ENCODE data around the gene HOXA13.

DNA sequence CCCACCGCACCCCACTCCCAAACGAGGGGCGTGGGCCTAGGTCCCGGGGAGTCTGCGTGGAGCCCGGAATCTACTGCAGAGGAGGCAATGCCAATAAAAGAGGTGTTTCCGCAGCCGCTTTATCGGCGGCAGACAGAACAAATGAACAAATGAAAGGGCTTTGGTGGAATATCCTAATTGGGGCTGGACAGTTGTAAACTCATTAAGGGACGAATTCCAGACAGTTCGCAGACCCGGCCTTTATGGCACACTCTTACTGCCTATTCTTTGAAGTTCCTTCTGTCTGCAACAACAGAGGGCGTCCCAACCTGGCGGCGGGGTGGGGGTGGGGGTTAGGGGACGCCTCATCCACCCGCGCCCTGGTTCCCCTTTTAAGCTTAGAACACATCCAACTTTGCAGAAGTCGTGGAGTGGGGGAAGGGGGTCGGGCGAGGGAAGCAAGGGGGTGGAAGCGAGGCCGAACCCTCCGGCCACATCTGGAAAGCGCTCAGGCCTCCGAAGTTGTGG is 38.6 kb downstream of the HOXA13 start:
- TF ChIP-seq YY1 (IDR thresholded peaks at IDR 0.05; ENCODE audit: insufficient read depth, insufficient read length) (no peak), SUZ12 (IDR thresholded peaks at IDR 0.05; ENCODE audit: extremely low read depth, insufficient read depth, insufficient read length) (no peak), ZNF274 (IDR thresholded peaks at IDR 0.05; ENCODE audit: low read depth, low read length) (no peak)
